Panc1 (cell line): ENCODE data around the gene CLEC12A.

Source experiments
- CTCF ChIP-seq: fragments of 450-650 bp; IDR thresholded peaks from 2 replicates; pipeline ENCODE4 v1.5.1; 2017; ENCODE audit warnings: mild to moderate bottlenecking
- POLR2AphosphoS5 ChIP-seq: IDR thresholded peaks from 2 replicates; pipeline ENCODE4 v1.6.1; 2012; ENCODE audit warnings: mild to moderate bottlenecking, low read depth, low read length, moderate library complexity
- REST ChIP-seq, 2 experiments: IDR thresholded peaks; 2 replicates each; pipeline ENCODE4 v1.6.1; 2011 to 2012; ENCODE audit warnings: low read depth in 2 of 2, control low read depth in 1 of 2, low read length in 1 of 2, mild to moderate bottlenecking in 1 of 2, moderate library complexity in 1 of 2; ENCODE audit not compliant: insufficient read depth in 1 of 2
- SIN3A ChIP-seq: IDR thresholded peaks from 2 replicates; pipeline ENCODE4 v1.6.1; 2012; ENCODE audit warnings: low read depth, mild to moderate bottlenecking, low read length, moderate library complexity, borderline replicate concordance; ENCODE audit not compliant: insufficient read depth
- TCF7L2 ChIP-seq: IDR thresholded peaks from 2 replicates; pipeline ENCODE4 v1.6.1; 2011; ENCODE audit warnings: mild to moderate bottlenecking, low read depth, low read length, inconsistent platforms

GRCh38 chr12:10027721-10028120, 56.5 kb downstream of the CLEC12A start:
- TF ChIP-seq CTCF, result no peak
- TF ChIP-seq REST (IDR thresholded peaks at IDR 0.05; ENCODE audit: insufficient read depth in 1 of 2, low read depth in 2 of 2, low read length in 1 of 2), result no peak
- no peak for TF ChIP-seq POLR2AphosphoS5
- TF ChIP-seq TCF7L2, result no peak
- no peak for TF ChIP-seq SIN3A
